Measurements from ENCODE around the gene FAHD2B.

- TF ChIP-seq ZNF274 (IDR thresholded peaks at IDR 0.05; ENCODE audit: low read depth, low read length) (no peak), YY1 (IDR thresholded peaks at IDR 0.05; ENCODE audit: insufficient read depth, insufficient read length) (no peak), SUZ12 (IDR thresholded peaks at IDR 0.05; ENCODE audit: extremely low read depth, insufficient read depth, insufficient read length) (no peak)
These were observed 979 bp upstream of the FAHD2B start for GRCh38 chr2:97095661-97096060.
